Epithelial cell of proximal tubule (primary cell): ENCODE results near the gene ABCA1. TPM values are rescaled to one million over a fixed set of nuclear protein-coding genes. Genes with fewer than 3 reads are reported as not detected.

Experiments used
- DNase-seq: peaks from one replicate; pipeline ENCODE4 v3.0.0-alpha.2; 2011; ENCODE audit warnings: low read depth
- H3K4me3 ChIP-seq: 2 replicates; pipeline ENCODE4 v1.5.1; 2011; ENCODE audit warnings: low read depth, mild to moderate bottlenecking, low read length
- CTCF ChIP-seq: conservative IDR thresholded peaks from 2 replicates; pipeline ENCODE4 v1.5.1; 2012; ENCODE audit warnings: low read depth, mild to moderate bottlenecking, low read length
- total RNA-seq: library from RNA; depleted of rRNA; stranded (reverse); fragments of >200 nt; gene quantifications from 2 replicates; pipeline ENCODE4 v1.2.3, GENCODE V29; 2015

The ABCA1 gene
- total RNA-seq, 1 donor from 2014 or later: 13.7 TPM

GRCh38 chr9:104779334-104779733 lies 148.6 kb downstream of the ABCA1 start:
- DNase-seq: no peak
- H3K4me3 ChIP-seq: no peak overlapping the region
- TF ChIP-seq CTCF: no peak

GRCh38 chr9:104778802-104779201 lies 149.2 kb downstream of the ABCA1 start:
- no peak for DNase-seq
- TF ChIP-seq CTCF: no peak
- H3K4me3 ChIP-seq: no peak overlapping the region

GRCh38 chr9:104776797-104777196 lies 151.2 kb downstream of the ABCA1 start:
- DNase-seq: no peak
- no peak overlapping the region for H3K4me3 ChIP-seq
- no peak for TF ChIP-seq CTCF

GRCh38 chr9:104775976-104776375 lies 152.0 kb downstream of the ABCA1 start:
- no peak for TF ChIP-seq CTCF
- no peak overlapping the region for H3K4me3 ChIP-seq
- DNase-seq: no peak

- TF ChIP-seq CTCF: no peak
- no peak overlapping the region for H3K4me3 ChIP-seq
These were observed 152.4 kb downstream of the ABCA1 start for GRCh38 chr9:104775574-104775936.

GRCh38 chr9:104774831-104775573 lies 153.0 kb downstream of the ABCA1 start:
- TF ChIP-seq CTCF: no peak
- H3K4me3 ChIP-seq: no peak overlapping the region
- DNase-seq: no peak

More at GRCh38 chr9:104775574-104775936, 152.4 kb downstream of the ABCA1 start:
- no peak for DNase-seq

GRCh38 chr9:104774132-104774531 lies 153.8 kb downstream of the ABCA1 start:
- no peak for DNase-seq
- no peak for TF ChIP-seq CTCF
- H3K4me3 ChIP-seq: no peak overlapping the region
